Measurements from ENCODE around the gene TMEM163.

DNA sequence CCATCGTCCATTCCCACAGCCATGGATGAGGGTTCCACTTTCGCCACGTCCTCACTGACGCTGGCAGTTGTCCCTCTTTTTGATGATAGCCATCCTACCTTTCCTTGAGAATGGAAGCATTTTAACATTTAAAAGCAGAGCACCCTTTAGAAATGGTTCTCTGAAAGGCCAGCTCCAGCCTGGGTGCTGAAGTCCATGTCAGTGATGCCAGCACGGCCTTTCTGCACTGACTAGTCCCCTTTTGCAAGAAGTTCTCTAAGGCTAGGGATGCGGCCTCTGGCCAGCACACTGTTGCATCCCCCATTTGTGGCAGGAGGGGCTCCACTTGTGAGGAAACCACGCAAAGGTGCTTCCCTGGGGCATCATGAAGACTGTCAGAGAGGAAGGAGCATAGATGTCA is 261.4 kb downstream of the TMEM163 start:
- TF ChIP-seq POLR2A (IDR thresholded peaks at IDR 0.05; ENCODE audit: borderline replicate concordance, extremely low read depth, insufficient read depth, insufficient read length) (no peak), CTCF (IDR thresholded peaks at IDR 0.05 in 2 of 3, conservative IDR thresholded peaks at IDR 0.05 in 1 of 3; ENCODE audit: borderline replicate concordance in 1 of 3, insufficient read depth in 1 of 3, low read depth in 2 of 3, low read length in 2 of 3) (no peak)

All from HCT116 (cell line).